Left renal pelvis (tissue), 4 donors: Measurements from ENCODE around the gene ZFP62. TPM values are rescaled to one million over a fixed set of nuclear protein-coding genes. Genes with fewer than 3 reads are reported as not detected.
"Not testable (repeated sequence)": the region's sequence is repeated elsewhere in the genome, so short reads cannot be mapped to it uniquely, and the experiment has no call there.

Experiments used
- DNase-seq, 4 donors: peaks; one replicate each; pipeline ENCODE4 v3.0.0-alpha.2; 2013; ENCODE audit warnings: low read depth in 4 of 4, low spot score in 3 of 4
- polyA plus RNA-seq, 4 donors: library from polyadenylated mRNA; unstranded; fragments of 120-200 nt; gene quantifications; one replicate each; pipeline ENCODE4 v1.2.1, GENCODE V29; 2013; ENCODE audit not compliant: insufficient read length in 4 of 4

The ZFP62 gene
- 10 to 100 TPM; 39.5 to 65.4 (median 61.8) TPM for polyA plus RNA-seq

DNA sequence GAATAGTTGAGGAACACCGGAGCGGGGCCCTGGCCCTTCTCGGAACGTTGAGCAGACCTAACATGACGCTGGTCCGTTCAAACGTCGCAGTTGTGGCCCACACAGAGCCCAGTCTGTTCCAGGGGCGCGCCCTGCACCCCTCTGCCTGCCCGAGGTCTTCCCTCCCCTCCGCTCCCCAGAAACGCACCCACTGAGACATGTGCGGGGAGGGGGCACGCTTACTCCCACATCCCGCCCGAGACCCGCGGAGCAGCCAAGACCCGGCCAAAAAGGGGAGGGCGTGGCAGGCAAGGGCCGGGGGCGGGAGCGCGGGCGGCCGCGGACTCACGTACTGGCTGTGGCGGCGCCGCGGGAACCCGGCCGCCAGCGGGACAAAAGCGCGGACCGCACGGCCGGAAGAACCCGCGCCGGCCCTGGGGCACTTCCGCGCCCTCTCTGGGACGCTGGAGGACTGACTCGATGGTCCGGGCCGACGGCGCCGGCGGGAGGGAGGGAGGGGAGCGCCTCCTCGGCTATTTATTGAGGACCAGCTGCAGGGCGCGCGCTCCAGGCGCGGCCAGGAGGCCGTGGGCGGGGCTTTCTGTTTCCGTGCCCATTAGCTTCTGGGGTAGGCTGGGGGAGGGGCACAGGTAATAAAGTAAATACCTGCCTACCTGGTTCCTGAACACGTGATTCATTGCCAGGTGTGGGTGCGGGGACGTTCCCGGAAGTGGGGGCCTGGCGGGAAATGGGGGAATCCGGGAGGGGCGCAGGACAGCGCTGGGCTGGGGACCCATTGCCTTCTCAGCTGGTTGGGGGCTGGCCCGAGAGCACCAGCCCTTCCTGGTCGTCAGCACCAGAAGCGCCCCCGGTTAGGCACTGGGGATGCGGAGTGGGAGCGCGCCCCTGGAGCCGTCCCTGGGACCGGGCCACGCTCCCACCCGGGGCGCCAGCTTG lies at the start of gene ZFP62:
ZFP62 (minus strand) TSS at position 390 of the 936 bp plus-strand sequence; CDS start at position 333, 57 bp downstream.
- peak; percentile 70 to 84 (median 82) for DNase-seq

GRCh38 chr5:180910735-180911134 lies 49.7 kb upstream of the ZFP62 start:
- DNase-seq, result peak in 1 of 4 donors; percentile 17

GRCh38 chr5:180910182-180910581 lies 49.1 kb upstream of the ZFP62 start:
- DNase-seq, result no peak

DNA sequence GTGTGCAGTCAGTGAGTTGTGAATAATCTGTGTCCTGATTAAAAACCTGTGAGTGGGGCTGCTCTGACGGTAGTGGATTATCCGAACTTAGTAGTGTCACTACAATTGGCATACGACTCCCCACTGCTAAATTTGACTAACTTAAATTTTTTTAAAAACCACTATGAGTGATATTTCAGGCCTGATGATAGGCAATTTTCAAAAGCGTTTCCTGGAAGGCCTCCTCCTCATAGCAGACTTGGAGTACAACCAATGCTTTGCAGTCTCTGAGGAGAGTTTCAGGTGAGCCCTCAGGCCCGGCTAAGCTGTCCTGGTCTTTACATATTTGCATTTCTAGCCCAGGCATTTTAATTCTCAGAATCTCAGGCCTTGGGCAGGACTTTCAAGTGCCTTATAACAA lies 48.7 kb upstream of the ZFP62 start:
- DNase-seq, result no peak

- no peak for DNase-seq
These were observed 48.1 kb upstream of the ZFP62 start for GRCh38 chr5:180908998-180909731.

DNA sequence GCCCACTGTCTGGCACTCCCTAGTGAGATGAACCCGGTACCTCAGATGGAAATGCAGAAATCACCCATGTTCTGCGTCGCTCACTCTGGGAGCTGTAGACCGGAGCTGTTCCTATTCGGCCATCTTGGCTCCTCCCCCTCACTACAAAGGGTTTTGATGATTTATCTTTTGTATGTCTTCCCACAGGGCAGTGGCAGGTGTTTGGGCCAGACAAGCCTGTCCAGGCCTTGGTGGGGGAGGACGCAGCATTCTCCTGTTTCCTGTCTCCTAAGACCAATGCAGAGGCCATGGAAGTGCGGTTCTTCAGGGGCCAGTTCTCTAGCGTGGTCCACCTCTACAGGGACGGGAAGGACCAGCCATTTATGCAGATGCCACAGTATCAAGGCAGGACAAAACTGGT lies 47.3 kb upstream of the ZFP62 start:
- no peak for DNase-seq

- DNase-seq, result no peak
These were observed 40.4 kb upstream of the ZFP62 start for GRCh38 chr5:180901319-180902009.

DNA sequence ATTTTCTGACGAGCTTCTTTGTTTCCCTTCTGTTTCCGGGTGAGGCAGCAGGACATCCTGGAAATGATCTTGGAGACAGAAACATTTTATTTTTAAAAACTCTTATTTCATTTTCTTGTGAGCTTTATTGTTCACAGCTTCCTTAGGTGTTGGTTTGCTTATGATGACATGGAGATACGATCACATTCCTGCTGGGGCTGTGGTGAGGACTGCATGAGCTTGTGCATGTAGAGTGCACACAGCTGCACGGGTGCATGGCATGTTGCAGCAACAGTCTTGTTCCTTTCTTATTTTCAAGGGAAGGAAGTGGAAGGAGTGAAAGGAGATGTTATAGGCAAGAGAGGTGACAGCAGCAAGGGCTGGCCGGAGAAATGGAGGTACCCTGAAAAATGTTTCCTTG lies 39.1 kb upstream of the ZFP62 start:
- no peak for DNase-seq

DNA sequence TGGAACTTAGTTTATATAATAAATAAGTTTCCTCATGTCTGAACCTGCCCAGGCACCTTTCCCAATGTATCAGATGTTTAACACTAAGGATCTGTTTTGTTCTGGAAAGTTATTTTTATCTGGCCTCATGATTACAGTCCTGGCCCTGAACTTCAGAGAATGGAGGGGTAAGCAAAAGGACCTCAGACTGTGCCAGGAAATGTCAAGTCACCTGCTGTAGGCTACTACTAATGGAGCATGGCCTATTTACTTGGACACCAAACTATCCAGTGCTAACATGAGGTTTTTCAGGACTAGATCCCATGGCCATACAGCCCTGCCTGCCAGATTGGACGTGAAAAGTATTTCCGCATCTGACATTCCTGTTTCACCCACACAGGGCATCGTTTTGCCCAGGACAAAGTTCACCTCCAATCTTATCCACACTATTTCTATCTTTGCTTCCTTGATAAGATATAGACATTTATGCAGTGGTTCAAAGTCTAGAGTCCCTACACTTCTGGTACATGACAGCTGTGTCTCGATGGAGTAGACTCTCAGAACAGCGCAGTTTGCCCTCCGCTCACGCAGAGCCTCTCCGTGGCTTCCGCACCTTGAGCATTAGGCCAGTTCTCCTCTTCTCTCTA lies 37.7 kb upstream of the ZFP62 start, which contains the start of gene BTNL8:
BTNL8 (plus strand) TSS at position 539 of the 626 bp plus-strand sequence. CDS start 152 bp downstream, outside the sequence.
- DNase-seq, result no peak

GRCh38 chr5:180895330-180895729 lies 34.3 kb upstream of the ZFP62 start:
- DNase-seq, result not testable (repeated sequence)

DNA sequence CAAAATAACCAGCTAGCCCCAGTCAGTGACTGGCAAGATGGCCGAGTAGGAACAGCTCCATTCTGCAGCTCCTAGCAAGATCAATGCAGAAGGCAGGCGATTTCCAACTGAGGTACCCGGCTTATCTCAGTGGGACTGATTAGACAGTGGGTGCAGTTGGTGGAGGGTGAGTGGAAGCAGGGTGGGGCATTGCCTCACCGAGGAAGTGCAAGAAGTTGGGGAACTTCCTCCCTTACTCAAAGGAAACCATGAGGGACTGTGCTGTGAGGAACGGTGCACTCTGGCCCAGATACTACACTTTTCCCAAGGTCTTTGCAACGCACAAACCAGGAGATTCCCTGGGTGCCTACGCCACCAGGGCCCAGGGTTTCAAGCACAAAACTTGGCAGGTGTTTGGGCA lies 28.3 kb upstream of the ZFP62 start:
- no peak for DNase-seq

- not testable (repeated sequence) for DNase-seq
These were observed 24.9 kb upstream of the ZFP62 start for GRCh38 chr5:180885845-180886529.

- DNase-seq, result no peak
These were observed 14.9 kb upstream of the ZFP62 start for GRCh38 chr5:180875860-180876426.

DNA sequence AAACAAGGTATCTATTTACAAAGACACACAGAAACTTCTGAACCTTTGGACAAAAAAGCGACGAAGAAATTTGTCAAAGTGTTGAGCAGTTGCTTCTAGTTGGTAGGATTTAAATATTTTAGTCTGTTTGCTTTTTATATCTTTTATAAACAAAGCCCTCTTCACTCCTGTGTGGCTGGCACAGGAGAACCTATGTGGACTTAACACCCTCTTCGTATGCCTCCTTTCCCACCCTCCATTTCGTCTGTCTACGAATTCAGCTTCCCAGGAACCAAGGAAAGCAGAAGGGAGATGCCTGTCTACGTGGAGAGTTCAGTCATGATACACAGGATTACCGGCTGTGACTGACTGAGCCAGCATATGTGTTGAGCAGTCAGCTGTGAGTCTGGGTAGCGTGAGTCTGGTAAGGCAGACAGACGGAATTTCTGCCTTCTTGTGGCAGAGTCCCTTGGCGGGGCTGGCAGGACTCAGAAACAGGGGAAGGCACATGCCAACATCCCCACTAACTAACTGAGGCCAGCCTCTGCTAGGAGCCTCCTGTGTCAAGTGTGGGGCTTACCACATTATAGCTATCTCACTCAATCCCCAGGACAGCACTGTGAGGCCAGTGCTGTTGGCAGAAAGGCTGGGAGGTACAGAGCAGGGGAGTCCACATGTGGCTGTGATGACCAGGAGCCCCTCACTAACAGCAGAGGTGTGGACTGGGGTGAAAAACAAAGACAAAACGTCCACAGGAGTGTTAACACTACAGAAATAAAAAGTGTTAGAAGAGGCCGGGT lies 13.9 kb upstream of the ZFP62 start:
- DNase-seq, result no peak

GRCh38 chr5:180873615-180874520 lies 12.8 kb upstream of the ZFP62 start:
- no peak for DNase-seq

DNA sequence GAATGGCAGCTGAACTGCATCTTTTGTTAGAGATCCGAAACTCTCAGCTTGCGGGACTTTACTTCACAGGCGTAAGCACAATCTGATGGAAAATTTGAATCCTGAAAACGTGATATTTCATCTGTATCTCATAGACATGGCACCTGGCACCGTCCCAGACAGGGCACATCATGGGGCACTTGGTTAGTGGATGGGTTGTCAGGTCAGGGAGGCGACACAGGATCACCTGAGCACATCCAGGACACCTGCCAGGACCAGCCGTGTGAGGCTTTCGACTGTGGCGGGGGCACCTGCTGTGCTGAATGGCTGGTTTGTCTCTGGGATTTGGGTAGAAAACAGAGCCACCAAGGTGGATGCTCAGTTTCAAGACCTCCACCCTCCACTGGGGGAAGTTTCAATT lies 11.3 kb upstream of the ZFP62 start:
- no peak for DNase-seq

DNA sequence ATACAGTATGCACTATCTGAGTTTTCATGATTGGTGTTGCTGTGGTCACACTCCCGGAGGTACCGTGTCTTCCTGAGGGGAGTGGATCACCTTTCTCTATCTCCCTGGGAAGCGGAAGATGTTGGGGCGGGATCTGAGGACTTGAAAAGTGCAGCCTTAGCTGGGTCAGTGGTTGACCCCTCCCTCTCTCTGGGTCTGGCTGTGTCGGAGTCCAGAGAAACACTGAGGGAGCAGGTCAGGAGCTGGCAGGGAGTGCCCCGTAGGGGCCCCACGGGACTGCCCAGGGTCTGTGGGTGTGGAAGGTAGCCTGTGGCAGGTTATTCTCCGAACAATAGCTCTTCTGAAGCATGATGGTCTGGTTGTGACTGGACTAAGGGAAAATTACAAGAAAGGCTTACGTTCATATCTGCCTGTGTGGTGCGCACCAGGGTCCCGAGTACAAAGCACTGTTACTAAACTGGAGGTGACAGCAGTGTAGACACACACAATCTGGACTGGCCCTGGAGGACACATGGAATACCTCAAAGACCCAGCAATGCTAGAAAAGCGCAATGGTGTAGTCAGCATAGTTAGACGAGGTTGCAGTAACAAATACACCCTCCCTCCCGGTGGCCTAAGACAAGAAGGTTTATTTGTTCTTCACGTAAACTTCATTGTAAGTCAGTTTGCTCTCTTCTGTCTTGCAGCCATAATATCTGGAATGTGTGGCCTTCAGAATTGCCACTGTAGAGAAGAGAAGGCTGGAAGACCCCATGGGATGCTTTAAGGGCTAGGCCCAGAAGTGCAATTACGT lies 9.4 kb upstream of the ZFP62 start:
- DNase-seq, result no peak
